K562 (cell line): ENCODE data around the gene CHRNA3. TPM values are rescaled to one million over a fixed set of nuclear protein-coding genes. Genes with fewer than 3 reads are reported as not detected.

ENCODE experiments used
- ATAC-seq: fragments of 200-7000 bp; cut with Tn5 transposase; 3 replicates; pipeline ENCODE4 v1.9.1; 2020; ENCODE audit warnings: moderate library complexity
- BruUV-seq: library from RNA; stranded (reverse); fragments of 400-500 nt; replicated peaks from 2 replicates; lab custom pipeline; 2021; lab: Mats Ljungman, UMichigan
- CTCF ChIA-PET: fragments of 300-600 bp; formaldehyde crosslinking; extraction: SDS; loops from one replicate; lab custom pipeline; 2021; ENCODE audit warnings: low intra/inter-chr PET ratio; lab: Yijun Ruan, JAX
- POLR2A ChIA-PET: fragments of 300-600, 350-650 bp; sonication (Branson Sonifier 250); formaldehyde crosslinking; extraction: SDS; loops from one replicate; lab custom pipeline; 2021; ENCODE audit warnings: antibody characterized with exemption, inconsistent platforms; lab: Yijun Ruan, JAX
- DNase-seq, 4 experiments: peaks; one replicate each; pipeline versions ENCODE4 v3.0.0 to v3.0.0-alpha.2; 2011 to 2018; ENCODE audit warnings: low spot score in 3 of 4, mixed read lengths in 3 of 4; ENCODE audit errors: extremely low read depth in 1 of 4
- FAIRE-seq: peaks from 2 replicates; lab custom pipeline; 2011; peaks lifted over from hg19 to GRCh38; lab: Jason Lieb, UNC
- H2AFZ ChIP-seq: 2 replicates; pipeline ENCODE4 v1.6.0; 2011; ENCODE audit warnings: low read depth, low read length, control low read depth, inconsistent platforms
- H3K27ac ChIP-seq: fragments of 200-600 bp; 3 replicates; pipeline ENCODE4 v1.8.0; 2011; ENCODE audit warnings: low read depth, mild to moderate bottlenecking, control low read depth, inconsistent platforms, low read length, moderate library complexity, mixed read lengths; ENCODE audit errors: extremely low read depth
- H3K27me3 ChIP-seq, 2 experiments: fragments of 300-600 bp in 1 of 2; 2 replicates in 1 of 2; 3 replicates in 1 of 2; pipeline versions ENCODE4 v1.6.0 to v1.8.0; 2011; ENCODE audit warnings: inconsistent platforms in 2 of 2, low read length in 2 of 2, mild to moderate bottlenecking in 1 of 2, mixed read lengths in 1 of 2, moderate library complexity in 1 of 2; ENCODE audit not compliant: control insufficient read depth in 2 of 2, insufficient read depth in 2 of 2
- H3K36me3 ChIP-seq: fragments of 300-600 bp; 3 replicates; pipeline ENCODE4 v1.8.0; 2011; ENCODE audit warnings: mild to moderate bottlenecking, low read length, inconsistent platforms; ENCODE audit not compliant: control insufficient read depth, insufficient read depth
- H3K4me1 ChIP-seq, 2 experiments: fragments of 200-600 bp in 1 of 2; replicated peaks in 1 of 2; 2 replicates in 1 of 2; 3 replicates in 1 of 2; pipeline versions ENCODE4 v1.5.1 to v1.8.0; 2011; ENCODE audit warnings: inconsistent platforms in 2 of 2, low read length in 2 of 2, mild to moderate bottlenecking in 1 of 2, mixed read lengths in 1 of 2, moderate library complexity in 1 of 2; ENCODE audit not compliant: control insufficient read depth in 2 of 2, insufficient read depth in 2 of 2
- H3K4me2 ChIP-seq: 2 replicates; pipeline ENCODE4 v1.6.1; 2011; ENCODE audit warnings: low read length, control low read depth, inconsistent platforms, mixed read lengths; ENCODE audit not compliant: insufficient read depth
- H3K4me3 ChIP-seq: fragments of 200-600 bp; sonication (generic), shearing (Covaris generic); 2 replicates; pipeline ENCODE4 v1.5.1; 2016; ENCODE audit warnings: control low read depth, inconsistent platforms
- H3K79me2 ChIP-seq: fragments of 200-600 bp; 3 replicates; pipeline ENCODE4 v1.8.0; 2011; ENCODE audit warnings: low read length, inconsistent platforms; ENCODE audit not compliant: control insufficient read depth, insufficient read depth
- H3K9ac ChIP-seq, 2 experiments: 2 replicates each; pipeline versions ENCODE4 v1.6.0 to v1.6.1; 2011; ENCODE audit warnings: low read depth in 2 of 2, low read length in 2 of 2, control low read depth in 1 of 2, inconsistent platforms in 1 of 2, mild to moderate bottlenecking in 1 of 2, mixed read lengths in 1 of 2; ENCODE audit not compliant: insufficient read depth in 1 of 2
- H3K9me1 ChIP-seq: one replicate; pipeline ENCODE4 v1.6.0; 2011; ENCODE audit warnings: inconsistent platforms, mild to moderate bottlenecking, low read length, moderate library complexity; ENCODE audit not compliant: control insufficient read depth, insufficient read depth
- H3K9me3 ChIP-seq: replicated peaks from 2 replicates; pipeline ENCODE4 v1.5.1; 2011; ENCODE audit warnings: low read depth, low read length, inconsistent platforms; ENCODE audit not compliant: control insufficient read depth, insufficient read depth
- H4K20me1 ChIP-seq: replicated peaks from 2 replicates; pipeline ENCODE4 v1.6.1; 2011; ENCODE audit warnings: low read length, inconsistent platforms, mixed read lengths; ENCODE audit not compliant: control insufficient read depth, insufficient read depth
- E2F3 ChIP-seq: fragments of 250-450 bp; sonication (Bioruptor Pico); IDR thresholded peaks from 2 replicates; pipeline ENCODE4 v1.4.0; 2020; ENCODE audit warnings: mild to moderate bottlenecking
- HNRNPUL1 ChIP-seq: fragments of 200-400 bp; formaldehyde crosslinking; IDR thresholded peaks from 2 replicates; pipeline ENCODE4 v1.6.1; 2017; ENCODE audit warnings: low read length
- KLF13 ChIP-seq: fragments of 450-650 bp; IDR thresholded peaks from 2 replicates; pipeline ENCODE4 v1.6.1; 2016; ENCODE audit warnings: missing genetic modification characterization, low read depth, mild to moderate bottlenecking, missing compliant biosample characterization, moderate library complexity, borderline replicate concordance
- RBFOX2 ChIP-seq: fragments of 200-400 bp; formaldehyde crosslinking; IDR thresholded peaks from 2 replicates; pipeline ENCODE4 v1.6.1; 2017; ENCODE audit warnings: low read depth, mild to moderate bottlenecking, low read length, moderate library complexity
- SAFB2 ChIP-seq: fragments of 200-400 bp; formaldehyde crosslinking; IDR thresholded peaks from 2 replicates; pipeline ENCODE4 v1.6.1; 2018; ENCODE audit warnings: borderline replicate concordance, low read length, low read depth, moderate library complexity; ENCODE audit not compliant: severe bottlenecking
- SIX5 ChIP-seq, 2 experiments: IDR thresholded peaks; 2 replicates each; pipeline ENCODE4 v1.6.1; 2011; ENCODE audit warnings: low read length in 2 of 2, borderline replicate concordance in 1 of 2, low read depth in 1 of 2, mild to moderate bottlenecking in 1 of 2, moderate library complexity in 1 of 2; ENCODE audit not compliant: insufficient read depth in 1 of 2
- ZNF695 ChIP-seq: fragments of 450-650 bp; formaldehyde crosslinking; IDR thresholded peaks from 2 replicates; pipeline ENCODE4 v1.4.0; 2020; ENCODE audit warnings: mild to moderate bottlenecking, moderate library complexity
- WGBS: fragments of 100-300 bp; shearing (Covaris generic); methylation state at CpG from one replicate; pipeline ENCODE4 v1.1.6; 2016; ENCODE audit warnings: low coverage, mixed read lengths; ENCODE audit not compliant: insufficient coverage; ENCODE audit errors: missing lambda C conversion rate; 5-methylcytosine and 5-hydroxymethylcytosine counted together
- in situ Hi-C: fragments of 300-500 bp; cut with MboI; formaldehyde crosslinking; loops from 4 replicates; pipeline ENCODE4 v1.15.0; 2018; ENCODE audit warnings: inconsistent platforms, mixed read lengths
- intact Hi-C: fragments of 100-400 bp; cut with micrococcal nuclease; formaldehyde crosslinking; loops from 2 replicates; pipeline ENCODE4 v1.14.2; 2022
- polyA plus RNA-seq, 8 experiments: library from polyadenylated mRNA; depleted of rRNA in 4 of 8; stranded (reverse) in 5 of 8; unstranded in 3 of 8; fragments of >200 nt; fragmentation: Nextera tagmentation in 2 of 8; fragmentation: Illumina TruSeq in 1 of 8; extraction: Ambion mirVana in 2 of 8; extraction: Trizol in 1 of 8; gene quantifications; 2 replicates each; pipeline versions ENCODE4 v1.2.1 to v1.2.3, GENCODE V29; 2011 to 2014; ENCODE audit warnings: inconsistent platforms in 1 of 8, missing spikeins in 1 of 8
- total RNA-seq, 7 experiments: library from RNA; depleted of rRNA in 6 of 7; stranded (reverse); fragments of >200 nt in 6 of 7; fragmentation: Illumina TruSeq in 2 of 7; extraction: Trizol in 2 of 7; gene quantifications; 2 replicates each; pipeline versions ENCODE4 v1.2.1 to v1.2.3, GENCODE V29; 2011 to 2021; ENCODE audit warnings: low replicate concordance in 1 of 7
- TF ChIP-seq, protein P1 (sequence below), 2 experiments: IDR thresholded peaks; 2 replicates each; pipeline ENCODE4 v1.6.1; 2012; ENCODE audit warnings: improper control_type of control experiment in 2 of 2, low read depth in 2 of 2, low read length in 2 of 2, borderline replicate concordance in 1 of 2

The CHRNA3 gene
- total and polyA plus RNA-seq, 9 of the 15 experiments (the other 6 are each of a cell fraction or from before 2014, with no cell fraction given) = 0.01 TPM; not detected in 8

DNA sequence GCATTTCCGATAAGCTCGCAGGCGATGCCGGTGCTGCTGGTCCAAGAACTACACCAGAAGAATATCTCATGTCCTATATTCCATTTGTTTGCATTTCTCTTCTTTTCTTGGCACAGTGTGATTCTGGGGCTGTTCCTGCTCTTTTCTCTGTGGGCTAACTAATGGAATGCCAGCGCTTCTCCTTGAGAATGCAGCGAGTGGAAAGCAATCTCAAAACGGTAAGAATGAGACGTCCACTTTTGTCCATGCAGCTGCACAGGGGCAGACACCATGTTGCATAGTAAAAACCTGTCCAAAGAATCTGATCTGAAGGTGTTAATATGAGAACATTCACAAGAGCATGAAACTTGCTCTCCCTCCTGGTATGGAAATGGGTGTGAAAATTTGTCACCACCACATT, 6.6 kb upstream of the CHRNA3 start:
- no peak overlapping the region for H2AFZ ChIP-seq
- intact Hi-C loops = no loop called here
- no peaks in the 10 kb centered on the region for H3K36me3 ChIP-seq
- H3K4me2 ChIP-seq = no peak overlapping the region
- no peaks in the 10 kb centered on the region for H3K4me1 ChIP-seq
- no peaks in the 10 kb centered on the region for H3K9me1 ChIP-seq
- H3K27me3 ChIP-seq = peaks cover 41 to 66% of the 10 kb centered on the region in 2 experiments
- H3K9me3 ChIP-seq = no peaks in the 10 kb centered on the region
- BruUV-seq = no TSS peak
- no peaks in the 10 kb centered on the region for H3K79me2 ChIP-seq
- no peak overlapping the region for H3K9ac ChIP-seq
- H3K4me3 ChIP-seq = no peak overlapping the region
- POLR2A ChIA-PET = no interaction called here
- peaks cover 5% of the 10 kb centered on the region; the same call in 1 of the 2 replicates for H4K20me1 ChIP-seq
- 0% methylated on average over 8 of the region's 8 CpGs for WGBS
- FAIRE-seq = no peak
- TF ChIP-seq SAFB2 (no peak), ZNF695 (CRISPR knock-in tag) (no peak), E2F3 (CRISPR knock-in tag) (no peak), HNRNPUL1 (no peak), SIX5 (IDR thresholded peaks at IDR 0.05; ENCODE audit: borderline replicate concordance in 1 of 2, insufficient read depth in 1 of 2, low read depth in 1 of 2, low read length in 2 of 2) (no peak)
- CTCF ChIA-PET = no interaction called here
- DNase-seq = no peak
- H3K27ac ChIP-seq = no peak overlapping the region
- ATAC-seq = no peak
- in situ Hi-C loops = no loop called here

DNA sequence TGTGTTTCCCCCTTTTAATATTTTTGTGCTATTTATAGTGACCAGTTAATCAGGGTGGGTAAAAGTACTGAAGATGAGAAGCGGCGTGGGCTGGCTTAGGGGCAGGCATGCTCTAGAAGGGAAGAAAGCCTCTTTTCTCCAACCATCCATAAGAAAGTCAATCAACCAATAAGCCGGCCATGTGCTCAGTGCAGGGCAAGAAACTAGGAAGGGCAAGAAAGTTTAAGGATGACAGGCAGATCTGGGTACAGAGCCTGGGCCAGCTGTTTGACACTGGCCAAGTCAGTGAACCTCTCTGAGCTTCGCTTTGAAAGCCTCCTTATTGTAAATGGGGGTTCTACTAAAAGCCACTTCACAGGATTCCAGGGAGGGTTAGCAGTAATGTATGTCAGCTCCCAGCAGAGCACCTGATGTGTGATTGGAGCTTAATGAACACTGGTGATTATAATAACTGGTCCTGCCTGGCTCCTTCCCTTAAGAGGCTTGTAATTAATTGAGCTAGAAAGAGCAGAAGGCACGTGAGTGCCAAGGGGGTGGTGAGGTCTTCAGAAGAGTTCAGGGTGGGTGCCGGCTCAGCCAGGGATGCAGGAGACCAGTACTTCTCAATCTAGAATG, 5.7 kb upstream of the CHRNA3 start:
- DNase-seq (no peak), FAIRE-seq (no peak), ATAC-seq (no peak)
- Histone ChIP-seq H3K9ac (no peak overlapping the region), H3K27me3 (peaks cover 46 to 73% of the 10 kb centered on the region in 2 experiments), H4K20me1 (peaks cover 5% of the 10 kb centered on the region; the same call in 1 of the 2 replicates), H3K36me3 (no peaks in the 10 kb centered on the region), H3K79me2 (no peaks in the 10 kb centered on the region), H2AFZ (no peak overlapping the region), H3K4me2 (no peak overlapping the region), H3K9me1 (no peaks in the 10 kb centered on the region), H3K9me3 (no peaks in the 10 kb centered on the region), H3K27ac (no peak overlapping the region), H3K4me3 (no peak overlapping the region), H3K4me1 (no peaks in the 10 kb centered on the region)
- intact Hi-C loops = no loop called here
- in situ Hi-C loops = no loop called here
- no TSS peak for BruUV-seq
- TF ChIP-seq, protein P1, sequence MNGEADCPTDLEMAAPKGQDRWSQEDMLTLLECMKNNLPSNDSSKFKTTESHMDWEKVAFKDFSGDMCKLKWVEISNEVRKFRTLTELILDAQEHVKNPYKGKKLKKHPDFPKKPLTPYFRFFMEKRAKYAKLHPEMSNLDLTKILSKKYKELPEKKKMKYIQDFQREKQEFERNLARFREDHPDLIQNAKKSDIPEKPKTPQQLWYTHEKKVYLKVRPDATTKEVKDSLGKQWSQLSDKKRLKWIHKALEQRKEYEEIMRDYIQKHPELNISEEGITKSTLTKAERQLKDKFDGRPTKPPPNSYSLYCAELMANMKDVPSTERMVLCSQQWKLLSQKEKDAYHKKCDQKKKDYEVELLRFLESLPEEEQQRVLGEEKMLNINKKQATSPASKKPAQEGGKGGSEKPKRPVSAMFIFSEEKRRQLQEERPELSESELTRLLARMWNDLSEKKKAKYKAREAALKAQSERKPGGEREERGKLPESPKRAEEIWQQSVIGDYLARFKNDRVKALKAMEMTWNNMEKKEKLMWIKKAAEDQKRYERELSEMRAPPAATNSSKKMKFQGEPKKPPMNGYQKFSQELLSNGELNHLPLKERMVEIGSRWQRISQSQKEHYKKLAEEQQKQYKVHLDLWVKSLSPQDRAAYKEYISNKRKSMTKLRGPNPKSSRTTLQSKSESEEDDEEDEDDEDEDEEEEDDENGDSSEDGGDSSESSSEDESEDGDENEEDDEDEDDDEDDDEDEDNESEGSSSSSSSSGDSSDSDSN (IDR thresholded peaks at IDR 0.05; ENCODE audit: borderline replicate concordance in 1 of 2, low read depth in 2 of 2, low read length in 2 of 2) = no peak
- TF ChIP-seq RBFOX2 (no peak), KLF13 (tag) (no peak)
- ChIA-PET CTCF (no interaction called here), POLR2A (interaction anchor here (0.7 to 1.1 kb wide), 2 partner anchors 12 to 35 kb away, joined by 3 read pairs; no protein-coding TSS in a partner anchor)
- WGBS = 2% methylated on average over 6 of the region's 6 CpGs
